ENCODE data around the gene TBC1D14. TPM values are rescaled to one million over a fixed set of nuclear protein-coding genes. Genes with fewer than 3 reads are reported as not detected.

TBC1D14 gene
- total RNA-seq, 2 donors from 2014 or later = 43.2 to 46.6 TPM

GRCh38 chr4:6965329-6965728, 55.7 kb downstream of the TBC1D14 start:
- H3K4me3 ChIP-seq = no peak overlapping the region
- no peak for DNase-seq
- peaks cover 4% of the 10 kb centered on the region for H3K4me1 ChIP-seq
- H3K27ac ChIP-seq = no peak overlapping the region
- intact Hi-C loops (cut with DNase I) = no loop called here
- no peaks in the 10 kb centered on the region for H3K36me3 ChIP-seq
- H3K27me3 ChIP-seq = no peaks in the 10 kb centered on the region
- TF ChIP-seq CTCF (IDR thresholded peaks at IDR 0.05) = no peak
- no peaks in the 10 kb centered on the region for H3K9me3 ChIP-seq
- H3K9ac ChIP-seq (ENCODE audit: low read depth in 2 of 2, low read length in 2 of 2) = no peak overlapping the region

GRCh38 chr4:6967846-6968340, 58.3 kb downstream of the TBC1D14 start:
- intact Hi-C loops (cut with DNase I) = no loop called here
- Histone ChIP-seq H3K36me3 (no peaks in the 10 kb centered on the region), H3K27ac (no peak overlapping the region), H3K4me1 (peaks cover 2% of the 10 kb centered on the region), H3K9me3 (no peaks in the 10 kb centered on the region), H3K9ac (ENCODE audit: low read depth in 2 of 2, low read length in 2 of 2) (no peak overlapping the region), H3K4me3 (no peak overlapping the region), H3K27me3 (no peaks in the 10 kb centered on the region)
- TF ChIP-seq CTCF (IDR thresholded peaks at IDR 0.05) = no peak
- DNase-seq = no peak

GRCh38 chr4:6968496-6968895, 58.9 kb downstream of the TBC1D14 start:
- Histone ChIP-seq H3K4me3 (no peak overlapping the region), H3K27ac (no peak overlapping the region), H3K27me3 (no peaks in the 10 kb centered on the region), H3K9ac (ENCODE audit: low read depth in 2 of 2, low read length in 2 of 2) (no peak overlapping the region), H3K4me1 (no peaks in the 10 kb centered on the region), H3K9me3 (no peaks in the 10 kb centered on the region), H3K36me3 (no peaks in the 10 kb centered on the region)
- no peak for DNase-seq
- TF ChIP-seq CTCF (IDR thresholded peaks at IDR 0.05) = no peak
- intact Hi-C loops (cut with DNase I) = no loop called here

GRCh38 chr4:6969826-6970800, 60.5 kb downstream of the TBC1D14 start:
- intact Hi-C loops (cut with DNase I) = no loop called here
- Histone ChIP-seq H3K9me3 (no peaks in the 10 kb centered on the region), H3K27me3 (no peaks in the 10 kb centered on the region), H3K36me3 (no peaks in the 10 kb centered on the region), H3K4me1 (no peaks in the 10 kb centered on the region), H3K9ac (ENCODE audit: low read depth in 2 of 2, low read length in 2 of 2) (peak overlapping the region in 1 of 2 donors; percentile 38), H3K4me3 (no peak overlapping the region), H3K27ac (peak overlapping the region; percentile 53)
- DNase-seq = no peak
- no peak for TF ChIP-seq CTCF (IDR thresholded peaks at IDR 0.05)

- H3K4me1 ChIP-seq = no peaks in the 10 kb centered on the region
- no peak for TF ChIP-seq CTCF (IDR thresholded peaks at IDR 0.05)
- H3K27ac ChIP-seq = no peak overlapping the region
- H3K27me3 ChIP-seq = no peaks in the 10 kb centered on the region
- H3K36me3 ChIP-seq = no peaks in the 10 kb centered on the region
- DNase-seq = no peak
- no peak overlapping the region for H3K9ac ChIP-seq (ENCODE audit: low read depth in 2 of 2, low read length in 2 of 2)
- intact Hi-C loops (cut with DNase I) = no loop called here
- no peaks in the 10 kb centered on the region for H3K9me3 ChIP-seq
- no peak overlapping the region for H3K4me3 ChIP-seq
Measured at GRCh38 chr4:6971536-6972374, 62.1 kb downstream of the TBC1D14 start.

Data from colonic mucosa (tissue), 4 donors.